Activated CD4-positive, alpha-beta T cell treated with anti-CD3 and anti-CD28 coated beads for 36 hours (primary cell): ENCODE measurements around the gene PPM1J. TPM values are rescaled to one million over a fixed set of nuclear protein-coding genes. Genes with fewer than 3 reads are reported as not detected.

Experiments used
- ATAC-seq: fragments of 200-7000 bp; cut with Tn5 transposase; one replicate; pipeline ENCODE4 v1.10.0; 2021; ENCODE audit warnings: mild to moderate bottlenecking, moderate library complexity
- CTCF ChIA-PET: fragments of 350-600 bp; sonication (Branson Sonifier 250); formaldehyde crosslinking; loops from one replicate; lab custom pipeline; 2021; ENCODE audit warnings: antibody characterized with exemption; lab: Charles Lee
- POLR2A ChIA-PET: fragments of 350-600 bp; sonication (Branson Sonifier 250); formaldehyde crosslinking; loops from one replicate; lab custom pipeline; 2021; ENCODE audit warnings: antibody characterized with exemption, inconsistent platforms; lab: Charles Lee
- DNase-seq: peaks from one replicate; pipeline ENCODE4 v3.0.0-alpha.2; 2020
- H3K27ac Mint-ChIP-seq: one replicate; pipeline ENCODE4 v1.8.0; 2021; ENCODE audit warnings: mixed read lengths
- H3K27me3 Mint-ChIP-seq: one replicate; pipeline ENCODE4 v1.8.0; 2021; ENCODE audit warnings: mixed read lengths
- H3K36me3 Mint-ChIP-seq: one replicate; pipeline ENCODE4 v1.8.0; 2021; ENCODE audit warnings: low read depth, mixed read lengths
- H3K4me1 Mint-ChIP-seq: one replicate; pipeline ENCODE4 v1.8.0; 2021; ENCODE audit warnings: mixed read lengths
- H3K4me3 Mint-ChIP-seq: one replicate; pipeline ENCODE4 v1.8.0; 2021; ENCODE audit warnings: mild to moderate bottlenecking, moderate library complexity, mixed read lengths
- H3K9me3 Mint-ChIP-seq: one replicate; pipeline ENCODE4 v1.8.0; 2021; ENCODE audit warnings: low read depth, mixed read lengths
- intact Hi-C, 2 experiments: fragments of 100-400 bp; cut with DNase I in 1 of 2; cut with micrococcal nuclease in 1 of 2; formaldehyde crosslinking; loops; one replicate each; pipeline versions ENCODE4 v1.14.2 to v1.15.1; 2022 to 2024; cut with DNase I, micrococcal nuclease
- total RNA-seq, 2 experiments: library from RNA; stranded (reverse); gene quantifications; one replicate each; pipeline ENCODE4 v1.2.3, GENCODE V29; 2021

PPM1J gene
- total RNA-seq, 2 experiments from 2014 or later, result 0.75 to 0.88 TPM

GRCh38 chr1:112686835-112687234 is 28.3 kb downstream of the PPM1J start:
- H3K27me3 Mint-ChIP-seq, result no peaks in the 10 kb centered on the region
- DNase-seq, result no peak
- H3K4me1 Mint-ChIP-seq, result peaks cover 8% of the 10 kb centered on the region
- no peaks in the 10 kb centered on the region for H3K9me3 Mint-ChIP-seq
- ChIA-PET CTCF (no interaction called here), POLR2A (no interaction called here)
- intact Hi-C loops, result no loop called here
- no peak for ATAC-seq
- no peak overlapping the region for H3K4me3 Mint-ChIP-seq
- H3K27ac Mint-ChIP-seq, result no peak overlapping the region
- peaks cover 8% of the 10 kb centered on the region for H3K36me3 Mint-ChIP-seq

GRCh38 chr1:112686417-112686816 is 28.7 kb downstream of the PPM1J start:
- intact Hi-C loops, result no loop called here
- no peak for DNase-seq
- Mint-ChIP-seq H3K27me3 (no peaks in the 10 kb centered on the region), H3K9me3 (no peaks in the 10 kb centered on the region), H3K27ac (no peak overlapping the region), H3K36me3 (peaks cover 8% of the 10 kb centered on the region), H3K4me3 (no peak overlapping the region), H3K4me1 (peaks cover 8% of the 10 kb centered on the region)
- POLR2A ChIA-PET, result no interaction called here
- CTCF ChIA-PET, result interaction anchor here (0.7 kb wide), 1 partner anchor 36 kb away, joined by 3 read pairs; no protein-coding TSS in a partner anchor
- no peak for ATAC-seq

DNA sequence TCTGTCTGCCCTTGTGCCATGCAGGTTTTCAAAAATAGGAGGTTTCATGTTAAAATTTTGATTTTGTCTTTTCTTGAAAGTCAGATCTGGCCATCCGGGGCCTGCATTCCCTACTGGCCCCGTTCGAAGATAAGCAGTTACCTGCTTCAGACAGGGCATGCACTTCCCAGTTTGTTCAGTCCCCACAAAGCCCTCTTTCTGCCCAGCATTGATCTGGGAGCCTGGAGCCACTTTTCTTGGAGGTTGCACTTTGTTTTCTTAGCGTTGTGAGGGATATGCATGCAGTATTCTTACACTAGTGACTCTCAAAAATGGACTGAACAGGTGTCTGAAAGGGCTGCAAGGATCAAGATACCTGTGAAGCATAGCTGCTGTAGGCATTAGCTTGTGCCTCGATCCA is 29.2 kb downstream of the PPM1J start:
- Mint-ChIP-seq H3K27me3 (no peaks in the 10 kb centered on the region), H3K4me1 (peaks cover 8% of the 10 kb centered on the region), H3K27ac (no peak overlapping the region), H3K36me3 (peaks cover 9% of the 10 kb centered on the region), H3K9me3 (no peaks in the 10 kb centered on the region), H3K4me3 (no peak overlapping the region)
- ChIA-PET POLR2A (no interaction called here), CTCF (interaction anchor here (0.7 kb wide), 1 partner anchor 35 kb away, joined by 3 read pairs; no protein-coding TSS in a partner anchor)
- ATAC-seq (no peak), DNase-seq (no peak)
- intact Hi-C loops, result no loop called here

- intact Hi-C loops, result no loop called here
- no peaks in the 10 kb centered on the region for H3K27me3 Mint-ChIP-seq
- CTCF ChIA-PET, result no interaction called here
- ATAC-seq (no peak), DNase-seq (no peak)
- no peaks in the 10 kb centered on the region for H3K9me3 Mint-ChIP-seq
- POLR2A ChIA-PET, result no interaction called here
- peaks cover 39% of the 10 kb centered on the region for H3K4me1 Mint-ChIP-seq
- H3K36me3 Mint-ChIP-seq, result peaks cover 28% of the 10 kb centered on the region
- no peak overlapping the region for H3K27ac Mint-ChIP-seq
- H3K4me3 Mint-ChIP-seq, result no peak overlapping the region
Measured at GRCh38 chr1:112678605-112679004, 36.5 kb downstream of the PPM1J start.

GRCh38 chr1:112677501-112677900 is 37.6 kb downstream of the PPM1J start:
- ATAC-seq, result no peak
- Mint-ChIP-seq H3K36me3 (peaks cover 33% of the 10 kb centered on the region), H3K4me1 (peaks cover 44% of the 10 kb centered on the region), H3K27me3 (no peaks in the 10 kb centered on the region), H3K9me3 (no peaks in the 10 kb centered on the region), H3K4me3 (no peak overlapping the region), H3K27ac (no peak overlapping the region)
- ChIA-PET CTCF (no interaction called here), POLR2A (no interaction called here)
- no peak for DNase-seq
- intact Hi-C loops, result no loop called here

- Mint-ChIP-seq H3K4me3 (peak overlapping the region; percentile 72), H3K27ac (no peak overlapping the region), H3K9me3 (no peaks in the 10 kb centered on the region), H3K36me3 (peaks cover 33% of the 10 kb centered on the region), H3K27me3 (no peaks in the 10 kb centered on the region), H3K4me1 (peaks cover 42% of the 10 kb centered on the region)
- ATAC-seq, result no peak
- no peak for DNase-seq
- CTCF ChIA-PET, result no interaction called here
- POLR2A ChIA-PET, result no interaction called here
- intact Hi-C loops, result no loop called here
Measured at GRCh38 chr1:112676543-112676942, 38.6 kb downstream of the PPM1J start.

DNA sequence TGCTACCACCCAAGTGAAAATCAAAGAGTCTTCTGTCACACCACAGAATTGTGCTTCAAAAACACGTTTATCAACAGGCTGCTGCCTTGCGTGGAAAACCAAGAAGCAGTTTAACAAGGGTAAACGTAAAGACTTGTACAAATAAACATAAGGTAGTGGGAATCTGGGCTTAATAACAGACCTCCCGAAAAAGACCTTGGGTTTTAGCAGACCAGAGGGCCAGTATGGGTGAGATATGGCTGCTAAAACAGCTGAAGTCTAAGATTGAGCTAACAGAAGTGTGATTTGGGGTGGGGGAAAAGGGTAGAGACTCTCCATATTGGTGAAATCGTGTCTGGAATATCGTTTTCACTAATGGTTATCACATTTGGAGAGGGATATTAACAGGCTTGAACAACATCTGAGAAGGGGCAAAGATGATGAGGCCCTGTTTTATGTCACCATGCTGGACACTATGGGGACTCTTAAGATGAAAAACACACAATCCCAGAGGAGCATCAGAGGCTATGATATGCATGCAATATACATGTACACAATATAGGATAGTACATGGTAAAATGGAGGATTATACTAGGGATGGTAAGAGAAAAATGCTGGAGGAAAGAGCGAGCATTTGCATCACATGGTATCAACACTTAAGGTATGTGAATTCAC is 39.3 kb downstream of the PPM1J start:
- peaks cover 42% of the 10 kb centered on the region for H3K4me1 Mint-ChIP-seq

DNA sequence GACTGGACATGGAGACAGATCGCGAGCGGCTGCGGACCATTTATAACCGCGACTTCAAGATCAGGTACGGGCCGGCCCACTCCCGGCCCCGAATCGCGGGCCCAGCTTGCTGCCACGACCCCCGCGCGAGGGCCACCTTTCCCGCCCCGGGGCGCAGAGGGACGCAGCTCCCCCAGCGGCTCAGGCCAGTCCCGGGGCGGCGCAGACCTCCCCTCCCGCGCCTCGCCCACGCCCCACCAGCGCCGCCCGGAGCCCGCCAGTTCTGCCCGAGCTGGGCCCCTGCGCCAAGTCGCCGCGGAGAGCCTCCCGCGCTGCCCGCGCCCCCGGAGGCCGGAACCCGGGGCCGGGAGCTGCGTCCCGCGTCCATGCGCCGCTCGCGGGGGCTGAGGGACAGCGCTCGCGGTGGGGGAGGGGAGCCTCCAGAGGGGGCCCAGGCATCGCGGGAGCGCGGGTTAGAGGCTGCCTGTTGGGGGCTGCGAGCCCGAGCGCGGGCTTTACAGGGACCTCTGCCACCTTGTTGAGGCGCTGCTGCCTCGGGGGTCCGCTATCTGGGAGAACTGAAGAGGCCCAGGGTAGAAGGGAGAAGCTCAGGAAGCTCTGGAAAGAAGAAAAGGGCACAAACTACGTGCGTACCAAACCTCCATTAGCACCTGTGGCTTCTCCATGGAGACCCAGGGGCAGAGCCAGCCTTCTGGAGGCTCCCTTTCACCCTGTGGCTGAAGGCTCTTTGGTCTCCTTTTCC is 40.0 kb downstream of the PPM1J start:
- peaks cover 42% of the 10 kb centered on the region for H3K36me3 Mint-ChIP-seq
- intact Hi-C loops, result loop anchor here (1.0 to 2.0 kb wide), 5 partner anchors 29 to 280 kb away; partner anchors contain the start of genes CAPZA1 (in 2 of the 2), ST7L (in 2 of the 2) and PPM1J (in 1 of the 2)
- ChIA-PET POLR2A (interaction anchor here (0.5 to 1.7 kb wide), 6 partner anchors 11 to 281 kb away, joined by 3 to 19 read pairs (median 4); no protein-coding TSS in a partner anchor), CTCF (interaction anchor here (0.5 to 2.1 kb wide), 8 partner anchors 25 to 421 kb away, joined by 3 to 8 read pairs (median 3); no protein-coding TSS in a partner anchor)
- H3K27ac Mint-ChIP-seq, result peak overlapping the region; percentile 92
- peak overlapping the region; percentile 88 for H3K4me3 Mint-ChIP-seq
- no peaks in the 10 kb centered on the region for H3K27me3 Mint-ChIP-seq
- ATAC-seq, result peak; percentile 47
- H3K9me3 Mint-ChIP-seq, result no peaks in the 10 kb centered on the region
- peak; percentile 70 for DNase-seq
- H3K4me1 Mint-ChIP-seq, result peaks cover 42% of the 10 kb centered on the region

More for the DNA sequence above, 39.3 kb downstream of the PPM1J start:
- ChIA-PET POLR2A (interaction anchor here (0.5 to 1.7 kb wide), 3 partner anchors 12 to 172 kb away, joined by 3 to 5 read pairs (median 4); no protein-coding TSS in a partner anchor), CTCF (interaction anchor here (0.5 to 1.4 kb wide), 2 partner anchors 32 to 420 kb away, joined by 4 to 8 read pairs; no protein-coding TSS in a partner anchor)
- Mint-ChIP-seq H3K27ac (peak overlapping the region; percentile 70), H3K27me3 (no peaks in the 10 kb centered on the region), H3K36me3 (peaks cover 38% of the 10 kb centered on the region), H3K4me3 (peak overlapping the region; percentile 72), H3K9me3 (no peaks in the 10 kb centered on the region)
- intact Hi-C loops, result loop anchor here in 1 of 2 experiments (2.0 kb wide), 3 partner anchors 29 to 281 kb away; partner anchors contain the start of gene PPM1J
- DNase-seq (no peak), ATAC-seq (no peak)

GRCh38 chr1:112674440-112674985 is 40.6 kb downstream of the PPM1J start, which contains the start of gene MOV10:
MOV10 (plus strand) TSS chr1:112674659; CDS start chr1:112674913, 254 bp downstream.
- peak within 1 kb of the TSS; percentile 88 for H3K4me3 Mint-ChIP-seq
- intact Hi-C loops, result loop anchor here (1.0 to 2.0 kb wide), 5 partner anchors 30 to 280 kb away; partner anchors contain the start of genes CAPZA1 (in 2 of the 2), ST7L (in 2 of the 2) and PPM1J (in 1 of the 2)
- ChIA-PET POLR2A (interaction anchor here (1.0 to 1.7 kb wide), 5 partner anchors 10 to 280 kb away, joined by 3 to 19 read pairs (median 4); no protein-coding TSS in a partner anchor), CTCF (interaction anchor here (0.5 to 2.1 kb wide), 10 partner anchors 26 to 1026 kb away, joined by 3 to 8 read pairs (median 3); partner anchors contain the start of gene LRIG2)
- no peaks in the 10 kb centered on the region for H3K27me3 Mint-ChIP-seq
- ATAC-seq (peak; percentile 83), DNase-seq (peak; percentile 77)
- H3K4me1 Mint-ChIP-seq, result peaks cover 43% of the 10 kb centered on the region
- peaks cover 45% of the 10 kb centered on the region for H3K36me3 Mint-ChIP-seq
- peak within 1 kb of the TSS; percentile 92 for H3K27ac Mint-ChIP-seq
- H3K9me3 Mint-ChIP-seq, result no peaks in the 10 kb centered on the region

- intact Hi-C loops, result loop anchor here (1.0 to 2.0 kb wide), 5 partner anchors 30 to 279 kb away; partner anchors contain the start of genes CAPZA1 (in 2 of the 2), ST7L (in 2 of the 2) and PPM1J (in 1 of the 2)
- Mint-ChIP-seq H3K27me3 (no peaks in the 10 kb centered on the region), H3K36me3 (peaks cover 52% of the 10 kb centered on the region), H3K9me3 (no peaks in the 10 kb centered on the region), H3K27ac (peak overlapping the region; percentile 92), H3K4me1 (peaks cover 50% of the 10 kb centered on the region), H3K4me3 (peak overlapping the region; percentile 88)
- CTCF ChIA-PET, result interaction anchor here (0.5 to 3.8 kb wide), 14 partner anchors 10 to 1027 kb away, joined by 3 to 19 read pairs (median 4); partner anchors contain the start of gene LRIG2
- POLR2A ChIA-PET, result interaction anchor here (0.6 to 1.7 kb wide), 8 partner anchors 10 to 279 kb away, joined by 3 to 19 read pairs (median 4); no protein-coding TSS in a partner anchor
- ATAC-seq (peak; percentile 8), DNase-seq (peak; percentile 16)
Measured at GRCh38 chr1:112673592-112674439, 41.3 kb downstream of the PPM1J start.
